ENCODE measurements around the gene PSMC5.

DNA sequence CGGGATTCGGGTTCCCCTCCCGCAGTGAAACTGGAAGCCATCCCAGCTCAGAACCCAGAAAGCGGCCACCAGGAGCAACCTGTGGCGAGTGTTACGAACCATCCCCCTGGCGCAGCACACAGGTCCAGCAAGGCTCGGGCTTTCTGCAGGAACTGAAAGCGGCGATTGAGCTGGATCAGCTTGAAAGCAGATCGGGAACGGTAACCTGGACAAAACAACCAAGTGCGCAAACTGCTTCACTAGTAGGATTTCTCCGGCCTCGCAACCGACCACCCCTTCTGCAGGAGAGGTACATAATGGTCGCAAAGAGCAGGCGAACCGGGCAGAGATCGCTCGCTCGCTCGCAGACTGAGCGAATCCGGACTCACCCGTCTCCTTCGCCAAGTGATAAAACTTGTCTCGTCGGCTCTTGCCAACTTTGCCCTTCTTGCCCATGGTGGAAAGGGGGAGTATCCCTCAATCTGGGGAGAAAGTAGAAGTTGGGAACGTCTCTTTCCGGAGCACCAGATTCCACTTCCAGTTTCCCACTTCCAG is 696 bp upstream of the PSMC5 start:
- TF ChIP-seq EP300 (IDR thresholded peaks at IDR 0.05; ENCODE audit: borderline replicate concordance) = no peak
- no peak for TF ChIP-seq YY1 (IDR thresholded peaks at IDR 0.05; ENCODE audit: low read depth)
- TF ChIP-seq USF1 (IDR thresholded peaks at IDR 0.05) = no peak
- no peak for TF ChIP-seq EGR1 (IDR thresholded peaks at IDR 0.05)
- no peak for TF ChIP-seq CREB1 (IDR thresholded peaks at IDR 0.05; ENCODE audit: low read depth)
- no peak for TF ChIP-seq TAF1 (IDR thresholded peaks at IDR 0.05; ENCODE audit: low read depth)
